HUES6 (cell line): ENCODE results near the gene ISYNA1.

Experiments used
- H3K27ac ChIP-seq: 2 replicates; pipeline ENCODE4 v1.7.0; 2013; ENCODE audit warnings: low read depth, mild to moderate bottlenecking, low read length, inconsistent platforms
- H3K27me3 ChIP-seq: 2 replicates; pipeline ENCODE4 v1.6.1; 2013; ENCODE audit warnings: low read length; ENCODE audit not compliant: control insufficient read depth, insufficient read depth
- H3K36me3 ChIP-seq: 2 replicates; pipeline ENCODE4 v1.6.1; 2013; ENCODE audit warnings: low read length; ENCODE audit not compliant: control insufficient read depth, insufficient read depth
- H3K4me1 ChIP-seq: 2 replicates; pipeline ENCODE4 v1.6.1; 2013; ENCODE audit warnings: low read length; ENCODE audit not compliant: control insufficient read depth, insufficient read depth
- H3K4me3 ChIP-seq: 2 replicates; pipeline ENCODE4 v1.5.1; 2013; ENCODE audit warnings: low read depth, low read length
- H3K9ac ChIP-seq: one replicate; pipeline ENCODE4 v1.6.1; 2013; ENCODE audit warnings: mild to moderate bottlenecking, low read length
- H3K9me3 ChIP-seq: 2 replicates; pipeline ENCODE4 v1.6.1; 2013; ENCODE audit warnings: low read depth, low read length; ENCODE audit not compliant: control insufficient read depth, insufficient read depth

The ISYNA1 gene

DNA sequence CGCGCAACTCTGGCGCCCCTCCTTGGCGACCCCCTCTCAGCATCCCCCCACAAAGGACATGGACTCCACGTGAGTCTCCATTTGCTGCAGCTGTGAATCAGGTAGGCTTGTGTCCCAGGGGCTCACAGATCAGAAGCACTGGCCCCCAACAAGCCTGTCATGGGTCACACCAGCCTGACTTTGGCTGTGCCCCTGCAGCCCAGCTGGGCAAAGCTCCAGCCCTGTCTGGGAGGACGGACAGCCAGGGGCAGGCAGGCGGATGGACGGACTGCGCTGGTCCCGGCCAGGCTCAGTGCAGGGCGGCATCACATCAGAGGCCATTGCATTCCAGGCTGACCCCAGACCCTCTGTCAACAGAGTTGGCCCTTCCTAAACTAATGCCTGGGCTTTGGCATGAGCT, 28.4 kb upstream of the ISYNA1 start:
- H3K36me3 ChIP-seq, result peaks cover 16% of the 10 kb centered on the region
- no peak overlapping the region for H3K9ac ChIP-seq
- peaks cover 16% of the 10 kb centered on the region for H3K4me1 ChIP-seq
- no peak overlapping the region for H3K27ac ChIP-seq
- no peaks in the 10 kb centered on the region for H3K9me3 ChIP-seq
- H3K27me3 ChIP-seq, result no peaks in the 10 kb centered on the region
- H3K4me3 ChIP-seq, result no peak overlapping the region

DNA sequence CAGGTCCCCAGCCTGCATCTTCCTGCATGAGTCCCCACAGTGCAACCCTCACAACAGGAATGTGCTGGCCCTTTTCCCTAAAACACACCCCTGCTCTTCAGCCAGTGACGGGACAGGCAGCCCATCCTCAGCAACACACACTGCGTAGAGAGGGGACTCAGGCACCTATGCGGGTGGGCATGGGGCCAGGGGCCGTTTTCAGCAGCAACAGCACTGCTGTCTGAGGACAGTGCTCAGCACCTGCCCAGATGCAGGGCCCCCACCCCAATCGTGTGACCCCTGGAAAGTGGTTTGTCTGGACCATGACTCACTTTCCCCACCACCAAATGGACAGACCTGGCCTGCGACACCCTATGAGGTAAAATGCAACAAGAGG, 28.0 kb upstream of the ISYNA1 start:
- no peaks in the 10 kb centered on the region for H3K9me3 ChIP-seq
- H3K4me1 ChIP-seq, result peaks cover 16% of the 10 kb centered on the region
- no peak overlapping the region for H3K27ac ChIP-seq
- no peak overlapping the region for H3K9ac ChIP-seq
- H3K4me3 ChIP-seq, result no peak overlapping the region
- H3K27me3 ChIP-seq, result no peaks in the 10 kb centered on the region
- H3K36me3 ChIP-seq, result peaks cover 20% of the 10 kb centered on the region

DNA sequence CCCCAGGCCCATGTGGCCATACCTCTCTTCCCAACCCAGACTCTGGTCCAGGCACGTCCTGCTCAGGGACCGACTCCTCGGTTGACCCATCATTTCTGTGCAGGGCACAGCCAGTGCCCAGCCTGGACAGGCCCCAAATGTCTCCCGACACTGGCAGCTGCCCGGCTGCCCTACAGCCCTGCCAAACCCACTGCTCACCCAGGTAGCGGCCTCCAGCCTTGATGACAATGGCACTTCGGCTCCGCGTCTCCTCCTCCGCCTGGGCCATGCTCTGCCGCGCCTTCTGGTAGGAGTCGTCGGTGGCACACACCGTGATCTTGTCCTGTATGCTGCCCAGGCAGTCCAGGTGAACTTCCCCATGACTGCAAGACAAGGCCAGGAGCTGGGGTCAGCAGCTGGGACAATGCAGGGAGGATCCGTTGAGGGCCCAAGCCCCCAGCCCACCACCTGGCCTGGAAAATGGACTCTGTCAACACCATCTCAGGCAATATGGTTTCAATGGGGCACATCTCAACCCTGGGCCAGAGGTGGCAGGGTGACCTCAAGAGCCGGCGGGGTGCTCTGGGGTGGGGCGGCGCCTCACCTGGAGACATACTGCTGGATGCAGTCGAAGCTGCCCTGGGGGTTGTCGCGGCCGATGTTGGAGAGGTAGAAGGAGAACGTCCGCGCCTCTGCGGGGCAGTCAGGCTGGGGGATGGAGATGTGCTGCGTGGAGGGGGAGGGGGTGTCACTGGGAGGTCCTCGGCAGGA, 27.5 kb upstream of the ISYNA1 start:
- no peaks in the 10 kb centered on the region for H3K27me3 ChIP-seq
- H3K27ac ChIP-seq, result no peak overlapping the region
- no peak overlapping the region for H3K9ac ChIP-seq
- peaks cover 26% of the 10 kb centered on the region for H3K36me3 ChIP-seq
- H3K9me3 ChIP-seq, result no peaks in the 10 kb centered on the region
- H3K4me3 ChIP-seq, result no peak overlapping the region
- peaks cover 11% of the 10 kb centered on the region for H3K4me1 ChIP-seq

DNA sequence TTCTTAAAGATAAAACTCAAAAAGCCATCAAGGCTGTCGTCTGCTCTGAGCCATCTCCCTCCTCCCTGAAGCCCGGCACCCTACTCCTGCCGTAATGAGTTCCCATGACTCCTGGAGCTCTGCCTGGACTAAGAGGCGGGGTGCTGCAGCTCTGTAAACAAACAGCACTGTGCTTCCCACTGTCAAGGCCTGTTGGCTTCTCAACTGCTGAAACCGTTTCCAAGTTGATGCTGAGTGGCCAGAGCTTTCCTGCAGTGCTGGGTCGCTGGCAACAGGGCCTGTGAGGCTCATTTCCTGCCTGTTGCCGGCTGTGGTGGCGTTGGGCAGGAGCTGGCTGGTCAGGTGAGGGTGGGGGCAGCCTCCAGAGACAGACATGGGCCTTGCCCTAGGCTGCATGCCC, 26.7 kb upstream of the ISYNA1 start:
- Histone ChIP-seq H3K9ac (no peak overlapping the region), H3K4me1 (peaks cover 4% of the 10 kb centered on the region), H3K36me3 (peaks cover 33% of the 10 kb centered on the region), H3K4me3 (no peak overlapping the region), H3K27me3 (no peaks in the 10 kb centered on the region), H3K27ac (no peak overlapping the region), H3K9me3 (no peaks in the 10 kb centered on the region)

DNA sequence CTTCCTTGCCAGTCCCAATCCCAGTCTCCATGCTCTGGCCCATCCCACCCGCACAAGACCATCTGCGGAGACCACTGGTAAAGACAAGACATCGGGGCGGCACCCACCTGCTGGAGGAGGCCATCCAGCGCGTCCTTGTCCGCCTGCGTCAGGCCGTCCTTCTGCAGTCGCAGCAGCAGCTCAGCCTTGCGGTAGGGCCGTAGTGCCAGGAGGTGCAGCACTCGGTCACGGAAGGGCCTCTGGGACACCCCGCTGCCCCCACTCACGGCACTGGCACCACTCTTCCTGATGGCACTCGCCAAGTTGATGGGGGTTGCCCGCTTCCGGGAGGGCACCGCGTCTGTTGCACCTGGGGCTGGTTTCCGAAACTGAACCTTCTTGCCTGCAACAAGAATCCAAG, 23.5 kb upstream of the ISYNA1 start:
- peaks cover 47% of the 10 kb centered on the region for H3K36me3 ChIP-seq

DNA sequence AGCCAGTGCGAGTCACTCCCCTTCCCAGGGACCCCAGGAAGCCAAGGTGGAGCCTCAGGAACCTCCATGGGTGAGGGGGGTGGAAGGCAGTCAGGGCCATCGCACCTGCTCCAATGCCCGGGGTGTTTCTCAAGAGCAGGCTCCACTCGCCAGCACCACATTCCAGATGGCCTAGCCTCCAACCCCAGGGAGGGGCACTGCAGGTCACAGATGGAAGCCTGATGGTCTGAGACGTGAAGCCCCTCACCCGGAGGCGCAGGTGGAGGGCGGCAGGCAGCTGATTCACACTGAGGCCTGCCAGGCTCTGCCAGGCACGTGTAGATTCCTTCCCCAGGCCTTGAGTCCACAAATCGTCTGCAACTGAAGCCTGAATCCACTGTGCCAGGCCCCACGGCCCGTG, 23.0 kb upstream of the ISYNA1 start:
- Histone ChIP-seq H3K36me3 (peaks cover 52% of the 10 kb centered on the region), H3K27ac (no peak overlapping the region), H3K9ac (no peak overlapping the region)

More for the DNA sequence above, 23.5 kb upstream of the ISYNA1 start:
- H3K27me3 ChIP-seq, result no peaks in the 10 kb centered on the region
- no peaks in the 10 kb centered on the region for H3K9me3 ChIP-seq
- no peak overlapping the region for H3K4me3 ChIP-seq
- H3K4me1 ChIP-seq, result peaks cover 9% of the 10 kb centered on the region; the same call in 1 of the 2 replicates
- no peak overlapping the region for H3K27ac ChIP-seq
- no peak overlapping the region for H3K9ac ChIP-seq

DNA sequence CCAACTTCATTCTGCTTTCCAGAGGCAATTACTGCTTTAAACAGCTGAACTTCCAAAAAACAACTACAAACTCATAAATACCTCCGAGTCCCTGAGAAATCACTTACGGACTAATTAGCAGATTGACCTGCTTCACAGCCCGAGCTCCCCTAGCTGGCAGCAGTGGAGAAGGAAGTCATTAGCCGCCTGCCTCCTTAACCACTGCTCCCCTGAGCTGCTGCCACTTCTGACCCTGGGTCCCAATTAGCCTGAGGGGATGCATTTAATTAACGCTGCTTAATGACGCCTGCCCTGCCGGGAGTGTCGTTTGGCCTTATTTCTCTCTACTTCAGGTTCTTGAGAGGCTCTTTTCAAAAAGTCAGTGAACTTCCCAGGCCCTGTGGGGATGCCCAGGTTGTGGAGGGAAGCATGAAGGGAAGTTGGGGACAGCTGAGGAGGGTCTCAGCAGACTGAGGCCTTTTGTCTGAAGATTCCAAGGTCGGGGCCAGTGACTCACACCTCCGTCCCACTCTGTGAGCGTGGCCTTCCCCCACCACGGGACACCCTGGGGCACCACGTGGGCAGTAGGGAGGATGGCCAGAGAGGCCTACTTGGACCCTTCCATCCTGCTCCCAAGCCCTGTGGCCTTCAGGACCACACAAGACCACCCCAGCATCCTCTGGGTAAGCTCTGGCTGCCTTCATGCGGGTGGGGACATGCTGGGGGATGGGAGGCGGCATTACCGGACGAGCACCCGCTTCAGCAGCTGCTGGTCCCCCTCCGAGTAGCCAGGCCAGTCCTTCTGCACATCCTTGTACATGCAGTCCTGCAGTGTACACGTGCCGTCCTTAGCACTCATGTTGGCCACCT, 19.8 kb upstream of the ISYNA1 start:
- no peak overlapping the region for H3K4me3 ChIP-seq
- H3K9me3 ChIP-seq, result no peaks in the 10 kb centered on the region
- H3K27me3 ChIP-seq, result no peaks in the 10 kb centered on the region
- H3K9ac ChIP-seq, result no peak overlapping the region
- H3K4me1 ChIP-seq, result peaks cover 5% of the 10 kb centered on the region; the same call in 1 of the 2 replicates
- no peak overlapping the region for H3K27ac ChIP-seq
- H3K36me3 ChIP-seq, result peaks cover 39% of the 10 kb centered on the region

More for the DNA sequence above, 23.0 kb upstream of the ISYNA1 start:
- Histone ChIP-seq H3K4me3 (no peak overlapping the region), H3K9me3 (no peaks in the 10 kb centered on the region), H3K27me3 (no peaks in the 10 kb centered on the region), H3K4me1 (peaks cover 9% of the 10 kb centered on the region; the same call in 1 of the 2 replicates)

DNA sequence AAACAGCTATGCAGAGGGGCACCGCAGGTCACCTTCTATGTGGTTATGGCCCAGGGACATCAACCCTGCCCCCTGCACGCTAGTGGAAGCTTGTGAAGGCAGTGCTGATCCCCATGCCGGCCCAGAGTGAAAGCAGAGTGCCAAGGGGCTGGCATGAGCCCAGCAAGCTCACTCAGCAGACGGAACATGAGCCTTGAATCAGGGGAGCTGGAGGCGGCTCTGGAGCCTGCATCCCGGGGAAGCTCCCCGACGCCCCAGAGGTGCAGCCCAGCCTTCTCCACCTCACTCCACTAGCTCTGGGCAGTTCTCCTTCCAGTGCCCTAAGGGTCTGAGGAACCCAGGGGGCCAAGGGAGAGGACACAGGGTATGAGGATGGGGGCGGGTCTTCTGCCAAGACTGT, 19.0 kb upstream of the ISYNA1 start:
- Histone ChIP-seq H3K27me3 (no peaks in the 10 kb centered on the region), H3K36me3 (peaks cover 39% of the 10 kb centered on the region), H3K4me3 (no peak overlapping the region), H3K4me1 (peaks cover 5% of the 10 kb centered on the region; the same call in 1 of the 2 replicates), H3K9me3 (no peaks in the 10 kb centered on the region), H3K9ac (no peak overlapping the region), H3K27ac (no peak overlapping the region)

DNA sequence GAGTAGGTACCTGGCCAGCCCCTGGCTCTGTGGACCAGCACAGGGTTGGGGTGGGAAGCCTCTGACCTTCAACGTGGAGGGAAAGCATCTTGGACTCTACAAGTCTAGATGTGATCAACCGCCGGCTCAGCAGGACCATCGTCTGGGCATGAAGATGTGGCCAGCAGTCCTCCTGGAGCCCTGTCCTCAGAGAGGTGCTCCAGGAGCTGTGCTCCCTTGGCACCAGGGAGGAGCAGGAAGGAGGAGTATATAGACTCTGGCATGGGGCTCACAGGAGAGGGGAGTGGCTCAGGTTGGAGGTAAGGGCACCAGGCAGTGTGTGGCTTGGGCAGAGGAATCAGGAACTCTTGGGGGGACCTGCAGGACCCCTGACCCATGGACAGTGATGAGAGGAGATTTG, 18.3 kb upstream of the ISYNA1 start:
- no peak overlapping the region for H3K27ac ChIP-seq
- peaks cover 36% of the 10 kb centered on the region for H3K36me3 ChIP-seq
- H3K9me3 ChIP-seq, result no peaks in the 10 kb centered on the region
- H3K9ac ChIP-seq, result no peak overlapping the region
- peaks cover 6% of the 10 kb centered on the region; the same call in 1 of the 2 replicates for H3K4me1 ChIP-seq
- no peaks in the 10 kb centered on the region for H3K27me3 ChIP-seq
- H3K4me3 ChIP-seq, result no peak overlapping the region

DNA sequence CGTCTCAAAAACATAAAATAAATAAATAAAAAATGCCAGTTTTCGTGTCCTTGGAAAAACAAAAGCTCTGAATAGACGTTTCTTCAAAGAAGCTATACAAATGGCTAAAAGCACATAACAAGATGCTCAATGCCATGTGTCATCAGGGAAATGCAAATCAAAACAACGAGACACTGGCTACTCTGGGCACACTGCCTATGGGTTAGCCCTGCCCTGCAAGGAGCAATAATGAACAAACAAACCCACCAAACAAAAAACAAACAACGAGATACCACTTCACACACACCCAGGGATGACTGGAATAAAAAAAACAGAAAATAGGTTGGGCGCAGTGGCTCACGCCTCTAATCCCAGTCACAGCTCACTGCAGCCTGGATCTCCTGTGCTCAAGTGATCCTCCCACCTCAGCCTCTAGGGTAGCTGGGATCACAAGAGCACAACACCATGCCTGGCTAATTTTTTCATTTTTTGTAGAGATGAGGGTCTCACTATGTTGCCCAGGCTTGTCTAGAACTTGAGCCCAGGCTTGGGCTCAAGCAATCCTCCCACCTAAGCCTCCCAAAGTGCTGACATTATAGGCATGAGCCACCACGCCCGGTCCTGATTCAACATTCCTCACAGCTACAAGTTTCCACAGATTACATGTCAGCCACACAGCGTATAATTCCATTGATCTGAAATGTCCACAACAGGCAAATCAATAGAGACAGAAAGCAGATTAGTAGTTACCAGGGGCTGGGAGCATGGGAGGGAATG, 15.5 kb upstream of the ISYNA1 start:
- H3K4me3 ChIP-seq, result no peak overlapping the region
- no peak overlapping the region for H3K27ac ChIP-seq
- H3K4me1 ChIP-seq, result peaks cover 9% of the 10 kb centered on the region
- H3K27me3 ChIP-seq, result no peaks in the 10 kb centered on the region
- peaks cover 38% of the 10 kb centered on the region for H3K36me3 ChIP-seq
- H3K9me3 ChIP-seq, result no peaks in the 10 kb centered on the region
- no peak overlapping the region for H3K9ac ChIP-seq
